ENCODE results near the gene BHLHE40.

- TF ChIP-seq, protein P1, sequence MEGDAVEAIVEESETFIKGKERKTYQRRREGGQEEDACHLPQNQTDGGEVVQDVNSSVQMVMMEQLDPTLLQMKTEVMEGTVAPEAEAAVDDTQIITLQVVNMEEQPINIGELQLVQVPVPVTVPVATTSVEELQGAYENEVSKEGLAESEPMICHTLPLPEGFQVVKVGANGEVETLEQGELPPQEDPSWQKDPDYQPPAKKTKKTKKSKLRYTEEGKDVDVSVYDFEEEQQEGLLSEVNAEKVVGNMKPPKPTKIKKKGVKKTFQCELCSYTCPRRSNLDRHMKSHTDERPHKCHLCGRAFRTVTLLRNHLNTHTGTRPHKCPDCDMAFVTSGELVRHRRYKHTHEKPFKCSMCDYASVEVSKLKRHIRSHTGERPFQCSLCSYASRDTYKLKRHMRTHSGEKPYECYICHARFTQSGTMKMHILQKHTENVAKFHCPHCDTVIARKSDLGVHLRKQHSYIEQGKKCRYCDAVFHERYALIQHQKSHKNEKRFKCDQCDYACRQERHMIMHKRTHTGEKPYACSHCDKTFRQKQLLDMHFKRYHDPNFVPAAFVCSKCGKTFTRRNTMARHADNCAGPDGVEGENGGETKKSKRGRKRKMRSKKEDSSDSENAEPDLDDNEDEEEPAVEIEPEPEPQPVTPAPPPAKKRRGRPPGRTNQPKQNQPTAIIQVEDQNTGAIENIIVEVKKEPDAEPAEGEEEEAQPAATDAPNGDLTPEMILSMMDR (IDR thresholded peaks at IDR 0.05) = no peak
- peak; percentile 45 to 65 for TF ChIP-seq POLR2AphosphoS5 (IDR thresholded peaks at IDR 0.05; ENCODE audit: insufficient read depth in 1 of 2, low read depth in 1 of 2)
Measured at GRCh38 chr3:4994823-4995499, 15.7 kb downstream of the BHLHE40 start.
